Activated CD4-positive, CD25-positive, alpha-beta regulatory T cell treated with anti-CD3 and anti-CD28 coated beads, Interleukin-2, amount 50 U/mL, for 24 hours (primary cell): Measurements from ENCODE around the gene GOPC.
A peak's percentile ranks its signal among the peaks of the same experiment; 100 is the strongest.
"Not testable (repeated sequence)": the region's sequence is repeated elsewhere in the genome, so short reads cannot be mapped to it uniquely, and the experiment has no call there.

Experiments
- ATAC-seq, 2 donors: fragments of 150-1000 bp; cut with Tn5 transposase; one replicate each; pipeline ENCODE4 v1.10.0; 2021; ENCODE audit warnings: mild to moderate bottlenecking in 1 of 2, moderate library complexity in 1 of 2

The GOPC gene

GRCh38 chr6:117602151-117602898, at the start of gene GOPC:
Gene GOPC (minus strand): TSS chr6:117602511. CDS start chr6:117602288, 223 bp downstream.
- ATAC-seq: peak; percentile 92 to 96

DNA sequence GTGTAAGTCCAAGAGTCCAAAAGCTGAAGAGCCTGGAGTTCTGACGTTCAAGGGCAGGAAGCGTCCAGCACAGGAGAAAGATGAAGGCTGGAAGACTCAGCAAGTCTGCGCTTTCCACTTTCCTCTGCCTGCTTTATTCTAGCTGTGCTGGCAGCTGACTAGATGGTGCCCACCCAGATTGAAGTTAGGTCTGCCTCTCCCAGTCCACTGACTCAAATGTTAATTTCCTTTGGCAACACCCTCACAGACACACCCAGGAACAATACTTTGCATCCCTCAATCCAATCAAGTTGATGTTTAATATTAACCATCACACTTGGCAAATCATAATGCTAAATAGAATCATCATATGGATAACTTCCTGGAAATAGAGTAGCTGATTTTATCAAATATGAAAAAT, 49.7 kb upstream of the GOPC start:
- ATAC-seq: not testable (repeated sequence)

GRCh38 chr6:117642976-117643375, 40.7 kb upstream of the GOPC start:
- ATAC-seq: no peak

DNA sequence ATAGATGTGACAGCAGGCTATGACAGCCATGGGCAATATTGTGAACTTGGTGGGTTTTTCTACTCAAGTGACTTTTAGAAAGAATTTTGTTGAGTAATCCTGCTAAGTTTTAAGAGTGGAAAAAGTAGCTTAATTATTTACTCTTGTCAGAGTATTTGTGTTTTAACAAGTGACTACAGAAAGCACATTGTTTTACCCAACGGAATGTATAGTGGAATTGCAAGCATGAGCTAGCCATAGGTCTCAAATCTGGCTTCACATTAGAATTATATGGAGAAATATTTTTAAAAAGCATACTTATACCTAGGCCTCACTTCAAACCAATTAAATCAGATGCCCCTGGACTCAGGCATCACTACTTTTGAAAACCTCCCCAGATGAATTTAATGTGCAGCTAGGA, 35.5 kb upstream of the GOPC start:
- no peak for ATAC-seq

- ATAC-seq: no peak
Measured at GRCh38 chr6:117629119-117629660, 26.9 kb upstream of the GOPC start.

GRCh38 chr6:117627533-117627932, 25.2 kb upstream of the GOPC start:
- no peak for ATAC-seq

DNA sequence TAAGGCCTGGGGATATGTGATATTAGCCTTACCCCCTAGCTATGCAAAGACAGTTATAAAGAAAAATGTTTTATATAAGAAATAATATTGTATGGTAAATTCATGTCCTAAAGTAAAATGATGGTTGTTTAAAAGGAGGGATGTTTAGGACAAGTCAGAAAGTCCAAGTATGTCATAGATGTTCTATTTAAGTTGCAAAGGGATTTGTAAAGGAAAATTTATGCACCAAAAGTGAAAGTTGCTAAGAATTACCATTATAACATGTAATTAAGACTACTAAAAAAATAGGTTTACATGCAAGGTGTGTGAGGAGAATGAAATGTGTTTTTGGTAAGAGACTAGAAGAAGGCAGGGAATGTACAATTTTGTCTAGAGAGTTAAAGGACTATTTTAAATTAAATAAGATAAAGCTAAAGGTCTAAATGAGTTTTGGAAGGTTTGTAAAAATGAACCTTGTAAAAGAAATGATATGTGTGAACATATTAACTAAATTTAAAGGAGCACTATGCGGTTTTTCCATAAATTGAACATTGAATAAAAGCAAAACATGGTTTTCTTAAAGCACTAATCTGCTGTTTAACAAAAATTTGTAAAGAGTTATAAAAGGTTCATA, 22.7 kb upstream of the GOPC start:
- no peak for ATAC-seq

DNA sequence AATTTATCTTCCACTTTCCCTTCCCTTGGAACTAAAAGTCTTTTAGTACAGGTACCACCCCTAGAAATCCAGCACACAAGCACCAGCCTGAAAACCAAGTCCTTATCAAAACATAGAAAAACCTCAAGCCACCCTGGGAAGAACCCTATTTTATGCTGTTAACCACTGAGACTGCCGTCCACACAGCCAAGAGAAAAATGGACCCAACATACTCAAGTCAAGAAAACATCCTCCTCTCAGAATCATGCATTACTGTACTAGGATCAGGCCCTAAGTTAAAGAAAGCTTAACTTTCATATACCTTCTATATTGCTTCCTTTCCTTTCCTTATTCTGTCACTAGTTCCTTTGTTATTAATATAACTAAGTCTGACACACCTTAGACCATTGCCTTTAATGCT, 16.9 kb upstream of the GOPC start:
- no peak for ATAC-seq

- peak; percentile 20 to 30 for ATAC-seq
Measured at GRCh38 chr6:117617210-117618035, 15.1 kb upstream of the GOPC start.

DNA sequence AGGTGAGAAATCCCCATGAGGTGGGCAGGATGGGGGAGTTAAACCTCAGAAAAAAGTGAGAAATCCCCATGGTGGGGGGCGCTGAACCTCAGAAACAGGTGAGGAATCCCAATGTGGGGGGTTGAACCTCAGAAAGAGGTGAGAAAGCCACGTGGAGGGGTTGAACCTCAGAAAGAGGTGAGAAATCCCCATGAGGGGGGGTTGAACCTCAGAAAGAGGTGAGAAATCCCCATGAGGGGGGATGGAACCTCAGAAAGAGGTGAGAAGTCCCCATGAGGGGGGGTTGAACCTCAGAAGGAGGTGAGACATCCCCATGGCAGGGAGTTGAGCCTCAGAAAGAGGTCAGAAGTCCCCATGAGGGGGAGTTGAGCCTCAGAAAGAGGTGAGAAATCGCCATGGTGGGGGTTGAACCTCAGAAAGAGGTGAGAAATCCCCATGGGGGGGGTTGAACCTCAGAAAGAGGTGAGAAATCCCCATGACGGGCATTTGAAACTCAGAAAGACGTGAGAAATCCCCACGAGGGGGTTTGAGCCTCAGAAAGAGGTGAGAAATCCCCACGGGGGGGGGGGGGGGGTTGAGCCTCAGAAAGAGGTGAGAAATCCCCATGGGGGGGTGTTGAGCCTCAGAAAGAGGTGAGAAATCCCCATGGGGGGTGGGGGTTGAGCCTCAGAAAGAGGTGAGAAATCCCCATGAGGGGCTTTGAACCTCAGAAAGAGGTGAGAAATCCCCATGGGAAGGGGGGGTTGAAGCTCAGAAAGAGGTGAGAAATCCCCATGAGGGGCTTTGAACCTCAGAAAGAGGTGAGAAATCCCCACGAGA, 14.3 kb upstream of the GOPC start:
- ATAC-seq: peak; percentile 41 to 67

DNA sequence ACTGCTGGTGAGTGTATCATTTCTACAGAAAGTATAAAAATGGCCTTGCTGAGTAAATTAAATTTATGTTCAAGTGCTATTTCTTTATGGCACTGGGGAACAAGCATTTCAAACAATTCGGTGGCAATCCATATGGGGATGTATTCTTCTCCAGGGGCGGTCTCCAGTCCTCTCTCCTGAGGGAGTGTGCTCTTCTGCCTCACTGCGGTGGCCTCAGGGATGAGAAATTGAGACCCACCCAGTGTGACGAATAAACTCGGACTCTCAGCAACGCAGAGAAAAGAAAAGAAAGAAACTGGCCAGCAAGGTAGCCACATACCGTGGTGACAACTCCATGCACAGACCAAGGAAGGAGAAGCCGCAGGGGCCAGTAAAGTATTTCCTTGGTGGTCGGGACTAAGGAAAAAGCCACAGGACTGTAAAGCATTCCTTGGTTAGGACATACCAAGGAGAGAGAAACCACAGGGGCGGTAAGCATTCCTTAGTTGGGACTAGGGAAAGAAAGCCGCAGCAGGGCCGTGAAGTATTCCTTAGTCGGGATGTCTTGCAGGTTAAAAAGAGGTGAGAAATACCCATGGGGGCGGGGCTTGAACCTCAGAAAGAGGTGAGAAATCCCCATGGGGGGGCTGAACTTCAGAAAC, 13.6 kb upstream of the GOPC start:
- ATAC-seq: peak in 1 of 2 donors; percentile 17

- no peak for ATAC-seq
Measured at GRCh38 chr6:117613920-117614560, 11.7 kb upstream of the GOPC start.

- no peak for ATAC-seq
Measured at GRCh38 chr6:117607511-117607910, 5.2 kb upstream of the GOPC start.

DNA sequence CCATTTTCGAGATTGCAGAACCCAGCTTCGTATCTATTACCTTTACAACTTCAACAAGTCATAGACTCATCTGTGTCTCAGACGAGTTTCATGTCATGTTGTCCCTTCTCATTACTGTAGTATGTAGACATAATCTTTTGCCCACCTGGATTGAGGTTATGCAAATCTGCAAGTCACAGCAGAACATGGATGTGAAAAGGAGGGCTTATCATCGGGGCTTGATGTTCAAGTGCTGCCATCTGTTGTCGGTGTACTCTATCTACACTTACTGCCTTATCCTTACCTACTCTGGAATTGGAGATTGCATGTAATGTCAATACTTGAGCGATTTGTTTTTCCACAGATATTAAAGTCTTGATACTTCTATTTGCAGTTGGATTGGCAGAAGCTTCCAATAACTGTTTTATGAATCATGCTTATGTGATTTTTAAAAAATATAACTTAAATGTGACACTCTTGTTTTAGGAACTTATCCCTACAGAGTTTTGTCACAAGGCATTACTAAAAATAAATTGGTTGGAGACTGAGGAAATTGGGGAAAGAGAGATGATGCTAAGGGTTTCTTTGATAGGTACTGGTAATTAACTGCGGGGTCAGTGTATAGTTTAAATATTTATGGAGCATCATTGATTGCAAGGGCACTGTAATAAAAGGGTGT, 3.0 kb upstream of the GOPC start:
- ATAC-seq: peak; percentile 18 to 25

- no peak for ATAC-seq
Measured at GRCh38 chr6:117603821-117604220, 1.5 kb upstream of the GOPC start.

GRCh38 chr6:117602899-117603588, 733 bp upstream of the GOPC start:
- ATAC-seq: no peak

DNA sequence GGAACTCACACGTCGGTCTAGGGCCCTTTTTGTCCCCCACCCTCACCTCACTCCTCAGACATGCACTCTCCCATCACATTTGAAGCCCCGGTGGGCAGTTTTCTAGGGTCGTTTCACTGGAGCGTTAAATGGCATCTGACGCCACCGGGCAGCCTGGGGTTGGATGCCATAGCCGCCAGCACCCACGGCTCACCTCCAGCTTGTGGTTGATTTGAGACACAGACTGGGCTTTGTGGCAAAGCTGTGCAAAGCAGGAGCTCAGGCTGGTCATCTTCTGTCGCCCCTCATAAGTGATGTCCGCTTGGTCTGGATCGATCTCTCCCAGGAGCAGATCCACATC, 530 bp downstream of the GOPC start:
- no peak for ATAC-seq

GRCh38 chr6:117600008-117600743, 2.1 kb downstream of the GOPC start:
- no peak for ATAC-seq

DNA sequence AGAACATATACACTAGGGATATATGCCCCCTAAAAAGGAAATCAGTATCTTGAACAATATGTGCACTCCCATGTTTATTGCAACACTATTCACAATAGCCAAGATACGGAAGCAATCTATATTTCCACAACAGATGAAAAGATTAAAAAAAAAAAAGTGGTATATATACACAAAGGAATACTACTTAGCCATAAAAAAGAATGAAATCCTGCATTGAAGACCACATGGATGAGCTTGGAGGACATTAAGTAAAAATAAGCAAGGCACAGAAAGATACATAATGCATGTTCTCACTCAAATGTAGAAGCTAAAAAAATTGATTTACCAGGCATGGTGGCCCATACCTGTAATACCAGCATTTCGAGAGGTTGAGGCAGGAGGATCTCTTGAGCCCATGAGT, 4.6 kb downstream of the GOPC start:
- ATAC-seq: no peak
